ENCODE measurements around the gene CELF5. TPM values are rescaled to one million over a fixed set of nuclear protein-coding genes. Genes with fewer than 3 reads are reported as not detected.

Gene CELF5
- total RNA-seq (2014; rRNA removed; shearing (Covaris generic)) (6.8 and 10.6 TPM in 2 replicates), polyA plus RNA-seq (2016; fragmentation: Nextera tagmentation; extraction: Ambion mirVana) (5.6 TPM in 2 replicates)
- long read RNA-seq, partial matches to known transcripts, result 3 of 3 reads
- long read RNA-seq, other reads (novel, unspliced or antisense), result 0 of 3 reads

DNA sequence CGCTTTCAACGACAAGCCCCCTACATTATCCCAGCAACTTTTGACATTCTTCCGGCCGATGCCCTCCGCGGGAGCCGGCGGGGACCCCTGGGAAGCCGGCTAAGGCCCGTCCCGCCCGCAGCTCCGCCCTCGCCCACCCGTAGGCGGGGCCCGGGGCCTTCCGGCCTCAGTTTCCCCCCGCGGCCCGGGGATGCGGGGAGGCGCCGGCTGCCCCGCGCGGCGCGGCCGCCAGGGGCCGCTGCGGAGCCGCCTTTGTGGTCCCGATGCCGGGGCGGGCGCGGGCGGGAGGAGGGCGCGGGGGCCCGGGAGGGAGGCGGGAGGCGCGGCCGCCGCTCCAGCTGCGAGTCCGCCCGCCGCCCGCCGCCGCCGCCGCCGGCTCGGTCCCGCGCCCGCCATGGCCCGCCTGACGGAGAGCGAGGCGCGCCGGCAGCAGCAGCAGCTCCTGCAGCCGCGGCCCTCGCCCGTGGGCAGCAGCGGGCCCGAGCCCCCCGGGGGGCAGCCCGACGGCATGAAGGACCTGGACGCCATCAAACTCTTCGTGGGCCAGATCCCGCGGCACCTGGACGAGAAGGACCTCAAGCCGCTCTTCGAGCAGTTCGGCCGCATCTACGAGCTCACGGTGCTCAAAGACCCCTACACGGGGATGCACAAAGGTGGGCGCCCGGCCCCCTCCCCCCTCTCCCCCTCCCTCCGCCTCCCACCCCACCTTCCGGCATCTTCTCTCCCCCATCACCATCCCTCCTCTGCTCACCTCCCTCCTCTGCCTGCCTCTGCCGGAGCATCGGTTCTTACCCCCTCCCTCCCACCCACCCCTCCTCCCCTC lies at the start of gene CELF5:
Gene CELF5 (plus strand): TSS at position 316 of the 823 bp plus-strand sequence. CDS start 79 bp downstream, at position 395.
- Mint-ChIP-seq H3K4me1 (peaks cover 24% of the 10 kb centered on the region), H3K27ac (no peak within 1 kb of the TSS), H3K4me3 (peak within 1 kb of the TSS; percentile 71), H3K36me3 (ENCODE audit: low read depth) (no peaks in the 10 kb centered on the region), H3K27me3 (ENCODE audit: insufficient read depth, low read depth, poor library complexity) (peaks cover 18% of the 10 kb centered on the region), H3K9me3 (no peaks in the 10 kb centered on the region)
- H3K27me3 ChIP-seq (ENCODE audit: insufficient read depth), result no peaks in the 10 kb centered on the region
- H2AFZ ChIP-seq, result no peak within 1 kb of the TSS
- H4K20me1 ChIP-seq (replicated peaks; ENCODE audit: insufficient read depth), result no peaks in the 10 kb centered on the region; the same call in none of the 2 replicates
- ATAC-seq (peak; percentile 23), DNase-seq (ENCODE audit: low spot score) (peak; percentile 75)
- H3K9me2 ChIP-seq (ENCODE audit: insufficient read depth), result no peaks in the 10 kb centered on the region
- no peak for TF ChIP-seq EZH2 (IDR thresholded peaks at IDR 0.05; ENCODE audit: low read depth, unreplicated experiment)
- no peak for TF ChIP-seq JUNB (IDR thresholded peaks at IDR 0.05; ENCODE audit: unreplicated experiment)
- TF ChIP-seq, protein P1, sequence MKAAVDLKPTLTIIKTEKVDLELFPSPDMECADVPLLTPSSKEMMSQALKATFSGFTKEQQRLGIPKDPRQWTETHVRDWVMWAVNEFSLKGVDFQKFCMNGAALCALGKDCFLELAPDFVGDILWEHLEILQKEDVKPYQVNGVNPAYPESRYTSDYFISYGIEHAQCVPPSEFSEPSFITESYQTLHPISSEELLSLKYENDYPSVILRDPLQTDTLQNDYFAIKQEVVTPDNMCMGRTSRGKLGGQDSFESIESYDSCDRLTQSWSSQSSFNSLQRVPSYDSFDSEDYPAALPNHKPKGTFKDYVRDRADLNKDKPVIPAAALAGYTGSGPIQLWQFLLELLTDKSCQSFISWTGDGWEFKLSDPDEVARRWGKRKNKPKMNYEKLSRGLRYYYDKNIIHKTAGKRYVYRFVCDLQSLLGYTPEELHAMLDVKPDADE (IDR thresholded peaks at IDR 0.05), result no peak
- TF ChIP-seq ZNF114 (CRISPR knock-in tag; IDR thresholded peaks at IDR 0.05), result no peak
- TF ChIP-seq, protein P2, sequence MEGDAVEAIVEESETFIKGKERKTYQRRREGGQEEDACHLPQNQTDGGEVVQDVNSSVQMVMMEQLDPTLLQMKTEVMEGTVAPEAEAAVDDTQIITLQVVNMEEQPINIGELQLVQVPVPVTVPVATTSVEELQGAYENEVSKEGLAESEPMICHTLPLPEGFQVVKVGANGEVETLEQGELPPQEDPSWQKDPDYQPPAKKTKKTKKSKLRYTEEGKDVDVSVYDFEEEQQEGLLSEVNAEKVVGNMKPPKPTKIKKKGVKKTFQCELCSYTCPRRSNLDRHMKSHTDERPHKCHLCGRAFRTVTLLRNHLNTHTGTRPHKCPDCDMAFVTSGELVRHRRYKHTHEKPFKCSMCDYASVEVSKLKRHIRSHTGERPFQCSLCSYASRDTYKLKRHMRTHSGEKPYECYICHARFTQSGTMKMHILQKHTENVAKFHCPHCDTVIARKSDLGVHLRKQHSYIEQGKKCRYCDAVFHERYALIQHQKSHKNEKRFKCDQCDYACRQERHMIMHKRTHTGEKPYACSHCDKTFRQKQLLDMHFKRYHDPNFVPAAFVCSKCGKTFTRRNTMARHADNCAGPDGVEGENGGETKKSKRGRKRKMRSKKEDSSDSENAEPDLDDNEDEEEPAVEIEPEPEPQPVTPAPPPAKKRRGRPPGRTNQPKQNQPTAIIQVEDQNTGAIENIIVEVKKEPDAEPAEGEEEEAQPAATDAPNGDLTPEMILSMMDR (conservative IDR thresholded peaks at IDR 0.05; ENCODE audit: low read depth in 2 of 2), result peak in 1 of 2 experiments; percentile 56; a peak in 3 of 4 replicates
- TF ChIP-seq, protein P3, sequence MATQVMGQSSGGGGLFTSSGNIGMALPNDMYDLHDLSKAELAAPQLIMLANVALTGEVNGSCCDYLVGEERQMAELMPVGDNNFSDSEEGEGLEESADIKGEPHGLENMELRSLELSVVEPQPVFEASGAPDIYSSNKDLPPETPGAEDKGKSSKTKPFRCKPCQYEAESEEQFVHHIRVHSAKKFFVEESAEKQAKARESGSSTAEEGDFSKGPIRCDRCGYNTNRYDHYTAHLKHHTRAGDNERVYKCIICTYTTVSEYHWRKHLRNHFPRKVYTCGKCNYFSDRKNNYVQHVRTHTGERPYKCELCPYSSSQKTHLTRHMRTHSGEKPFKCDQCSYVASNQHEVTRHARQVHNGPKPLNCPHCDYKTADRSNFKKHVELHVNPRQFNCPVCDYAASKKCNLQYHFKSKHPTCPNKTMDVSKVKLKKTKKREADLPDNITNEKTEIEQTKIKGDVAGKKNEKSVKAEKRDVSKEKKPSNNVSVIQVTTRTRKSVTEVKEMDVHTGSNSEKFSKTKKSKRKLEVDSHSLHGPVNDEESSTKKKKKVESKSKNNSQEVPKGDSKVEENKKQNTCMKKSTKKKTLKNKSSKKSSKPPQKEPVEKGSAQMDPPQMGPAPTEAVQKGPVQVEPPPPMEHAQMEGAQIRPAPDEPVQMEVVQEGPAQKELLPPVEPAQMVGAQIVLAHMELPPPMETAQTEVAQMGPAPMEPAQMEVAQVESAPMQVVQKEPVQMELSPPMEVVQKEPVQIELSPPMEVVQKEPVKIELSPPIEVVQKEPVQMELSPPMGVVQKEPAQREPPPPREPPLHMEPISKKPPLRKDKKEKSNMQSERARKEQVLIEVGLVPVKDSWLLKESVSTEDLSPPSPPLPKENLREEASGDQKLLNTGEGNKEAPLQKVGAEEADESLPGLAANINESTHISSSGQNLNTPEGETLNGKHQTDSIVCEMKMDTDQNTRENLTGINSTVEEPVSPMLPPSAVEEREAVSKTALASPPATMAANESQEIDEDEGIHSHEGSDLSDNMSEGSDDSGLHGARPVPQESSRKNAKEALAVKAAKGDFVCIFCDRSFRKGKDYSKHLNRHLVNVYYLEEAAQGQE (IDR thresholded peaks at IDR 0.05; ENCODE audit: unreplicated experiment), result no peak
- peaks cover 11% of the 10 kb centered on the region for H3K4me1 ChIP-seq (ENCODE audit: insufficient read depth)
- H3K27ac ChIP-seq (ENCODE audit: low read depth), result no peak within 1 kb of the TSS
- no peaks in the 10 kb centered on the region for H3K79me2 ChIP-seq (replicated peaks; ENCODE audit: insufficient read depth)
- H3K4me2 ChIP-seq, result peak within 1 kb of the TSS; percentile 77
- peak within 1 kb of the TSS; percentile 63 for H3K4me3 ChIP-seq
- 0 out of 2 replicates have a peak, but pooled peaks cover 2% of the 10 kb centered on the region for H3F3A ChIP-seq (replicated peaks; ENCODE audit: low read depth)
- H3K36me3 ChIP-seq (ENCODE audit: insufficient read depth), result no peaks in the 10 kb centered on the region

Measured in GM23338 (cell line).